ENCODE measurements around the gene KIF3C. TPM values are rescaled to one million over a fixed set of nuclear protein-coding genes. Genes with fewer than 3 reads are reported as not detected.

KIF3C gene
- total and polyA plus RNA-seq, 2 experiments from 2014 or later, result 8.4 to 10.9 TPM

- H3K27me3 ChIP-seq, result no peaks in the 10 kb centered on the region
- H4K20me1 ChIP-seq (ENCODE audit: insufficient read depth, poor library complexity, severe bottlenecking), result no peaks in the 10 kb centered on the region
- no peaks in the 10 kb centered on the region for H3K9me3 ChIP-seq (ENCODE audit: low read depth)
- H3K9me2 ChIP-seq (replicated peaks; ENCODE audit: insufficient read depth), result no peaks in the 10 kb centered on the region
- H3K4me1 ChIP-seq (ENCODE audit: insufficient read depth), result peaks cover 32% of the 10 kb centered on the region
- peaks cover 22% of the 10 kb centered on the region for H3K79me2 ChIP-seq
- H3K4me3 ChIP-seq, result no peak overlapping the region
- H2AFZ ChIP-seq, result no peak overlapping the region
- 61% methylated on average over 6 of the region's 6 CpGs for WGBS (ENCODE audit: low lambda C conversion rate, missing lambda C conversion rate)
- no peak for TF ChIP-seq EZH2 (IDR thresholded peaks at IDR 0.05; ENCODE audit: borderline replicate concordance)
- no peak for TF ChIP-seq CTCF (IDR thresholded peaks at IDR 0.05; ENCODE audit: poor library complexity)
- no peak for TF ChIP-seq EZH2phosphoT487 (IDR thresholded peaks at IDR 0.05; ENCODE audit: low read depth, severe bottlenecking, unreplicated experiment)
- H3K36me3 ChIP-seq (replicated peaks; ENCODE audit: insufficient read depth, low read depth), result no peaks in the 10 kb centered on the region
- H3K4me2 ChIP-seq, result peak overlapping the region; percentile 44
- H3K27ac ChIP-seq, result no peak overlapping the region
- DNase-seq (ENCODE audit: low spot score), result no peak
These were observed 5.1 kb downstream of the KIF3C start for GRCh38 chr2:25976983-25977741.

GRCh38 chr2:25972049-25972823 is 10.1 kb downstream of the KIF3C start:
- Histone ChIP-seq H3K4me2 (no peak overlapping the region), H4K20me1 (ENCODE audit: insufficient read depth, poor library complexity, severe bottlenecking) (no peaks in the 10 kb centered on the region), H3K4me1 (ENCODE audit: insufficient read depth) (peaks cover 4% of the 10 kb centered on the region), H3K9me2 (replicated peaks; ENCODE audit: insufficient read depth) (no peaks in the 10 kb centered on the region), H3K36me3 (replicated peaks; ENCODE audit: insufficient read depth, low read depth) (no peaks in the 10 kb centered on the region), H3K9me3 (ENCODE audit: low read depth) (no peaks in the 10 kb centered on the region), H3K27me3 (no peaks in the 10 kb centered on the region), H3K27ac (no peak overlapping the region), H3K79me2 (no peaks in the 10 kb centered on the region), H2AFZ (no peak overlapping the region), H3K4me3 (no peak overlapping the region)
- WGBS (ENCODE audit: low lambda C conversion rate, missing lambda C conversion rate), result 83% methylated on average over 7 of the region's 7 CpGs
- no peak for DNase-seq (ENCODE audit: low spot score)
- no peak for TF ChIP-seq EZH2 (IDR thresholded peaks at IDR 0.05; ENCODE audit: borderline replicate concordance)
- TF ChIP-seq EZH2phosphoT487 (IDR thresholded peaks at IDR 0.05; ENCODE audit: low read depth, severe bottlenecking, unreplicated experiment), result no peak
- TF ChIP-seq CTCF (IDR thresholded peaks at IDR 0.05; ENCODE audit: poor library complexity), result no peak

- Histone ChIP-seq H3K4me1 (ENCODE audit: insufficient read depth) (no peaks in the 10 kb centered on the region), H3K79me2 (no peaks in the 10 kb centered on the region), H3K27ac (no peak overlapping the region), H4K20me1 (ENCODE audit: insufficient read depth, poor library complexity, severe bottlenecking) (no peaks in the 10 kb centered on the region), H3K9me3 (ENCODE audit: low read depth) (no peaks in the 10 kb centered on the region), H3K9me2 (replicated peaks; ENCODE audit: insufficient read depth) (no peaks in the 10 kb centered on the region), H3K4me2 (no peak overlapping the region), H3K27me3 (no peaks in the 10 kb centered on the region), H3K36me3 (replicated peaks; ENCODE audit: insufficient read depth, low read depth) (no peaks in the 10 kb centered on the region), H2AFZ (no peak overlapping the region), H3K4me3 (no peak overlapping the region)
- DNase-seq (ENCODE audit: low spot score), result no peak
- 100% methylated on average over 3 of the region's 3 CpGs for WGBS (ENCODE audit: low lambda C conversion rate, missing lambda C conversion rate)
- no peak for TF ChIP-seq EZH2 (IDR thresholded peaks at IDR 0.05; ENCODE audit: borderline replicate concordance)
- no peak for TF ChIP-seq EZH2phosphoT487 (IDR thresholded peaks at IDR 0.05; ENCODE audit: low read depth, severe bottlenecking, unreplicated experiment)
- TF ChIP-seq CTCF (IDR thresholded peaks at IDR 0.05; ENCODE audit: poor library complexity), result no peak
These were observed 10.7 kb downstream of the KIF3C start for GRCh38 chr2:25971596-25971995.

All from hepatocyte (in vitro differentiated cells).